Astrocyte of the spinal cord (primary cell): ENCODE data around the gene SIN3A.
A peak's percentile ranks its signal among the peaks of the same experiment; 100 is the strongest.
"Not testable (repeated sequence)": the region's sequence is repeated elsewhere in the genome, so short reads cannot be mapped to it uniquely, and the experiment has no call there.

Source experiments
- DNase-seq: peaks from one replicate; pipeline ENCODE4 v3.0.0; 2011; ENCODE audit warnings: low read depth, low spot score
- H3K4me3 ChIP-seq: 2 replicates; pipeline ENCODE4 v1.5.1; 2011; ENCODE audit warnings: low read depth, mild to moderate bottlenecking, low read length, moderate library complexity
- CTCF ChIP-seq: IDR thresholded peaks from 2 replicates; pipeline ENCODE4 v1.5.1; 2012; ENCODE audit warnings: low read depth, mild to moderate bottlenecking, low read length, inconsistent platforms
- in situ Hi-C: cut with HindIII; loops from 2 replicates; pipeline ENCODE4 v1.10.0; 2017; ENCODE audit warnings: low sequenced_read_pairs

SIN3A gene

GRCh38 chr15:75335705-75336355, 115.7 kb downstream of the SIN3A start, which contains the start of gene COMMD4:
COMMD4 (plus strand) TSS chr15:75336063; CDS start chr15:75336090, 27 bp downstream.
- peak; percentile 93 for DNase-seq
- TF ChIP-seq CTCF, result no peak
- in situ Hi-C loops, result no loop called here
- peak within 1 kb of the TSS; percentile 86 for H3K4me3 ChIP-seq

GRCh38 chr15:75335313-75335704, 116.2 kb downstream of the SIN3A start:
- no peak for DNase-seq
- in situ Hi-C loops, result no loop called here
- peak overlapping the region; percentile 86 for H3K4me3 ChIP-seq
- TF ChIP-seq CTCF, result no peak

GRCh38 chr15:75333654-75334419, 117.7 kb downstream of the SIN3A start:
- H3K4me3 ChIP-seq, DNase-seq, in situ Hi-C loops: not testable (repeated sequence)

- H3K4me3 ChIP-seq, DNase-seq, in situ Hi-C loops: not testable (repeated sequence)
These were observed 119.4 kb downstream of the SIN3A start for GRCh38 chr15:75332093-75332492.

- no peak for TF ChIP-seq CTCF
- in situ Hi-C loops, result no loop called here
- no peak for DNase-seq
- H3K4me3 ChIP-seq, result no peak overlapping the region
These were observed 121.9 kb downstream of the SIN3A start for GRCh38 chr15:75329571-75329970.

GRCh38 chr15:75328493-75329314, 122.8 kb downstream of the SIN3A start:
- in situ Hi-C loops, result no loop called here
- TF ChIP-seq CTCF, result no peak
- no peak for DNase-seq
- no peak overlapping the region for H3K4me3 ChIP-seq

GRCh38 chr15:75327491-75327890, 124.0 kb downstream of the SIN3A start:
- no peak for TF ChIP-seq CTCF
- no peak for DNase-seq
- no peak overlapping the region for H3K4me3 ChIP-seq
- in situ Hi-C loops, result no loop called here
